Loucy (cell line): Measurements from ENCODE around the gene MAP4K3.

Source experiments
- CTCF ChIP-seq: fragments of 200-600 bp; sonication (generic); conservative IDR thresholded peaks from 2 replicates; pipeline ENCODE4 v1.5.1; 2014; ENCODE audit warnings: mild to moderate bottlenecking, antibody characterized with exemption, low read length
- EZH2phosphoT487 ChIP-seq: fragments of 200-600 bp; IDR thresholded peaks from 2 replicates; pipeline ENCODE4 v1.6.1; 2018; ENCODE audit warnings: antibody characterized with exemption, mild to moderate bottlenecking, moderate library complexity, borderline replicate concordance

GRCh38 chr2:39484206-39484605, 47.1 kb upstream of the MAP4K3 start:
- TF ChIP-seq CTCF (no peak), EZH2phosphoT487 (no peak)
